ENCODE measurements around the gene ANO7.

ANO7 gene

GRCh38 chr2:241234962-241235740 is 46.7 kb downstream of the ANO7 start:
- DNase-seq: peak in 1 of 42 donors; percentile 29
- intact Hi-C loops (cut with DNase I): no loop called here

- peak in 23 of 42 donors; percentile 25 to 87 (median 62) for DNase-seq
- intact Hi-C loops (cut with DNase I): no loop called here
Measured at GRCh38 chr2:241235859-241236593, 47.5 kb downstream of the ANO7 start.

DNA sequence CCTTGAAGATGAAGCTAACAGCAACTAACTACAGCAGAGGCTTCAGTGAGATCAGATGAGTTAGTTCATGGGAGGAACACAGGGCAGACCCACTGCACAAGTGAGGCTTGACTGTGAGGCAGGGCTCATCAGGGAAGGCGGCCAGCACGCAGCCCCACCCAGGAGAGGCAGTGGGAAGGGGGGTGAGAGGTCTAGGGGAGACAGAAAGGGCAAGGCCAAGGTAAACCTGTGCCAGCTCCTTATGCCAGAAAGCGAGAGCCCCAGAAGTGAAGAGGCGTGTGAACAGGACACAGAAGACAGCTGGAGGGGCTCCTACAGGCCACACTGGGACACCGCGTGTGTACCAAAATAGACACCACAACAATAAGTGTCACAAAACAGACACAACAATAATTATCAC is 48.6 kb downstream of the ANO7 start:
- intact Hi-C loops (cut with DNase I): no loop called here
- peak in 1 of 42 donors; percentile 12 for DNase-seq

DNA sequence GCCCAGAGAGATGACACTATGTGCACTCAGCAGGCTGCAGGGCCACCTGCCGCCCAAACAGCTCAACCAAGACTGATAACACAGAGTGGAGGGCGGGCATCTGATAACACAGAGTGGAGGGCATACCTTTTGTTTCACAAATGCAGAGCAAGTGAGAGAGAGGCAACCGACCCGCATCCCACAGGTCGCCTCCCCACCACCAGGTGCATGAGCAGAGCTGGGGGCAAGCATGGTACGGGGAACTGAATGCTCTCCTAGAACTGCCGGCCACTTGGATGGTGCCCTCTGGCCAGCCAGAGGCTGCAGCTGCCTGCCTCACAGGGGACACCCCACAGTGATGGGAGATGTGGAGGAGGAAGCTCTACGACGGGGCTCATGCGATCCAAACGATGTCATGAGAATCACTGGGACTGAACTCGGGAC is 49.5 kb downstream of the ANO7 start:
- intact Hi-C loops (cut with DNase I): no loop called here
- peak in 3 of 42 donors; percentile 7 to 34 (median 21) for DNase-seq

DNA sequence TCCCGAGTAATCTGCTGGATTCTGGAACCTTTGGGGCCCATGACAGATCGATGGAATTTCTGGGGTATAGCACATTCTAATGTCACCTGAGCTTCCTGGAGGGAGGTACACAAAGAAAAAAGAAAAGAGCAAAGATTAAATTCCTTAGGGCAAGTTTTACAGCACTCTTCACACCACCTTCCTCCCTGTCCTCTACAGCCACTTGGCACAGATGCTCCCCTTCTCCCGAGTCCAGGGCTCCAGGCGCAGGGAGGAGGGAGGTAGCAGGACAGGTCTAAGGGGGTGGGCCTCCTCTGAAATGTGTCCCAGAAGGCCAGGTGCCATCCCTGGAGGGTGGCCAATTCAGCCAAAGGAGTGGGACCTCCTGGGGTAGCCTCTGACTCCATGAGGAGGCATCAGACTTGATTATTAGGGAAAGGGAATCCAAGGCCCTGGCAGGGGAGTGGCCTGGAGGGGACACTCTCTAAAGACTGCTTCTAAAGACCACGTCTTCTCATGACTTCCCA is 50.3 kb downstream of the ANO7 start:
- intact Hi-C loops (cut with DNase I): no loop called here
- DNase-seq: no peak

DNA sequence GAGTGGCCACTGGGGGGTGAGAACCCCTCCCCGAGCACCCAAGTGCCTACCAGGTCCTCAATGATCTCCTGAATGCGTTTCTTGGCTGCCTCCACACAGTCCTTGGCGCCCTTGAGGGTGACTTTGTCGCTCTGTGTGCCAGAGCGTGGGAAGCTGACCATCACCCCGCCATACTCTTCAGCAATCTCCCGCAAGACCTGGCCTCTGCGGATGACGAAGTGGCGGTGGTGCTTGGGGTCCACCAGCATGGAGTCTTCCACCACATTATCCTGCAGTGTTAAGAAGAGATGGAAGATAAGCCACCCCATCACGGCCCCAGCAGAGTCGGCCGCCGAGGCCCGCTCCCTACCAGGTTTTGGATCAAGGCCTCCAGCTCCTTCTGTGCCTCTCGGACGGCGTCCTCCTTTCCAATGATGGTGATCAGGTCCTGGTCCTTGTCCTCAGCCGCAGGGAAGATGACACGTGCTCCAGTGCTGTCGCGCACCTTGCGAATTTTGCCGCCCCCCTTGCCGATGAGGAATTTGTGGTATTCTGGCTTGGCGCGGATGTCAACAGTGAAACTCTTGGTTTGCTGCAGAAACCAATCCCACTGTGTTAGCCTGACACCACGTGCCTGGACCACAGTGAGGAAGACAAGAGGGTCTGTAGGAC is 51.2 kb downstream of the ANO7 start:
- intact Hi-C loops (cut with DNase I): no loop called here
- DNase-seq: peak in 1 of 42 donors; percentile 5

- intact Hi-C loops (cut with DNase I): no loop called here
- peak in 1 of 42 donors; percentile 3 for DNase-seq
Measured at GRCh38 chr2:241240320-241241004, 52.0 kb downstream of the ANO7 start.

DNA sequence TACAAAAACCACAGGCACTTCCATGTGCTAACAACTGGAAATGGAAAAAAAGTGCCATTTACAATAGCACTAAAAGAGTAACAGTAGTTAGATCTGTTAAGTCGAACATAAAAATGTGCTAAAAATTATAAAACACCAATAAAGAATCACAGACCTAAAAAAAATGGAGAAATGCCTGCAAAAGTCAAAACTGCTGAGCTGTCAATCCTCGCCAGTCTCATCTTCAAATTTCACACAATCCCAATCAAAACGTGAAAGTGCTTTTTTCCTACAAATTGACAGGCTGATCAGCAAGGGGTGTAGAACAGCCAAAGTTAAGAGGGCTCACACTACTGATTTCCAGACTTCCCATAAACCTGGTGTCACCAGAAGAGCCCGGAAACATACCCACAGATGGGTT is 53.2 kb downstream of the ANO7 start:
- intact Hi-C loops (cut with DNase I): no loop called here
- no peak for DNase-seq

DNA sequence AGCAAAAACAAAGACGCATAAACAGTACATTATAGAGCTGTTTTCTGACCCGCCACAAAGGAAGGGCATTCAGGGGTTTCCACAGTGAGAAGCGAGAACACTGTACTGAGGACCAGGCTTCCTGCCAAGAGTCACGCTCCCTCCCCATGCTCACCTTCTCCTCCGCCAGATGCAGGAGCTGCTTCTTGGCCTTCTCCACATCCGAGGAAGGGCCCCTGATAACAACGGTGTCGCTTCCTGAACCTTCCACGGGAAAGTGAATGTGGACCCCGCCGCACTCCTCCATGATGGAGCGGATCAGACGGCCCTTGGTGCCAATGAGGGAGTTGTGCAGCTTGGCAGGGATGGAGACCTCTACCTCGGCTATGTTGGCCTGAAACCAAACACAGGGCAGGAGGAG is 53.8 kb downstream of the ANO7 start:
- intact Hi-C loops (cut with DNase I): no loop called here
- no peak for DNase-seq

GRCh38 chr2:241244368-241244767 is 55.9 kb downstream of the ANO7 start:
- intact Hi-C loops (cut with DNase I): no loop called here
- DNase-seq: no peak

GRCh38 chr2:241248289-241248688 is 59.8 kb downstream of the ANO7 start:
- DNase-seq: no peak
- intact Hi-C loops (cut with DNase I): no loop called here

DNA sequence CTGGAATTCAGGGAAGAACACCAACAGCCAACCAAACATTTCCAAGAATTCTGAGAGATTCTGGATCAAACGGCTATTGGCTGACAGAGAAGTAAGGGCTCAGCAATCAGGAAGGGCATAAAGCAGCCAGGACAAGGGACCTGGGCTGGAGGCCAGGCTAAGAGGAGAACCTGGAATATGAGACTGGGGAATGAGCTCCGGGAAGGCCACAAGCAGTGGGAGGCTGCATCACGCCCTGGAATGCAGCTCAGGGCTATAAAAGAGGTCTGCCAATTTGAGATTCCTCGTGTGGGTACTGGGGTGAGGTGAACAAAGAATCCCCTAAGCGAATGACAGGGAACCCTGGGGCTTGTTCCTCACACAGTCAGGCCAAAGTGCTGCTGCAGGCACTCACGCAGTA is 60.4 kb downstream of the ANO7 start:
- intact Hi-C loops (cut with DNase I): no loop called here
- peak in 2 of 42 donors; percentile 44 to 51 for DNase-seq

DNA sequence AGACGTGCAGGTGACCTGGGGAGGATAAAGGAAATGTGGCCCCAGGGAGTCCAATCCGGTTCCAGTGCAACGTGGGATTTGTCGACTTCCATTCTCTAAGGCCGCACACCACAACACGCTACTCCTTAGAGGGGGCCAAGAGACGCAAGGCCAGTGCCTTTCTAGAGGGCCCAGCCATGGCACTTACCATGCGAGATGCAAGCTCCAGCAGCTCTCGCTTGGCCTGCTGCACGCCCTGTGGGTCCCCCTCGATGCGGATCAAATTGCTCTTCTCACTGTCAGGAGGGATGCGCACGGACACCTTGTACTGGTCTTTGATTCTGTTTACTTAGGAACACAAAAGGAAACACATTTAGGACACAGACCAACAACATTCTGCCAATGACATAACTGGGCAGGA is 61.2 kb downstream of the ANO7 start:
- DNase-seq: no peak
- intact Hi-C loops (cut with DNase I): no loop called here

DNA sequence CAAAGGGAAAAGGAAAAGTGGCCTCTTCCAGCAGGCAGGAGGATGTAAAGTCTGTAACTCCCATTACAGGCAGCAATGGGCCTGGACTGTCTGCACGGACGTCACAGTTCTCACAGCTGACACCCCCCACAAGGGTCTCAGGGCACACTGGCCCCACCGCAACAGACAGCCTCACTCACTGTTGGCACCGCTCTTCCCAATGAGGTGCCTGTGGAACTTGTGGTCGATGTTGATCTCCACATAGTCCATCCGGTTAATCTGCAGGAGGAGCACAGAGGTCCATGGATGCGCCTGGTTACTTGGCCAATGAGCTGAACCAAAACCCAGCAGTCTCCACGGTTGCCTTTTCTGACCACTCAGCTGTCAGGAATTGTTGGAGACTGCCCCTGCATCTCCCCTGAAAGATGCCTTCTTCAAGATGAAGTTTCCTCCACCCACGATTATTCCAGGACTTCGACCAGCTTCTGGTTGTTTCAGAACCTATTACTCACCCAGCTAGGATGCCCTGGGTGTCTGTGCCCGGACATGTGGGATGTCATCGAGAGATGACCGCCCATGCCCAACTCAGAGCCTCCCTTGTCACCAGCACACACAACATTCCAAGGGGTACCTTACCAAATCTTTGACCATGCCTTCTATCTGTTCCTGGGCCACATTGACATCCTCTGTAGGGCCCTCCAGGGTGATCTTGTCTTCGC is 64.5 kb downstream of the ANO7 start:
- intact Hi-C loops (cut with DNase I): no loop called here
- DNase-seq: peak in 2 of 42 donors; percentile 8 to 32

GRCh38 chr2:241254904-241255351 is 66.5 kb downstream of the ANO7 start:
- peak in 2 of 42 donors; percentile 8 to 17 for DNase-seq
- intact Hi-C loops (cut with DNase I): no loop called here

GRCh38 chr2:241255542-241256167 is 67.2 kb downstream of the ANO7 start:
- peak in 30 of 42 donors; percentile 9 to 83 (median 46) for DNase-seq
- intact Hi-C loops (cut with DNase I): no loop called here

DNA sequence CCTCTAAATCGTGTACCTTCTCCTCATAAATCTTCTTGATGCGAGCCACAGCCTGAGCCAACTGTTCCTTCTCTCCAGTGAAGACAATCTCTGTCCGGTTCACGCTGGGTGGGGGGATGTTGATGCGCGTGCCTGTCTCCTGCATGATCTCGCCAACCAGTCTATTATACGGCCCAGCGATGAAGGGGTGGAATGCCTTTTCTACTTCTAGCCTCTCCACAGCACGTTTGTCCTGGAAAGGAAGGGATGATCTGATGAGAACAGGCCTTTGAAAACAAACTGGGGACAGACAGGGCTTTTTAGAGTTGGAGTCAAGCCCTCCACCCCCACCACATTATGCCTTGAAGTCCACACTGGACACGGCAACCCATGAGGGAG is 67.7 kb downstream of the ANO7 start:
- intact Hi-C loops (cut with DNase I): no loop called here
- peak in 1 of 42 donors; percentile 11 for DNase-seq

DNA sequence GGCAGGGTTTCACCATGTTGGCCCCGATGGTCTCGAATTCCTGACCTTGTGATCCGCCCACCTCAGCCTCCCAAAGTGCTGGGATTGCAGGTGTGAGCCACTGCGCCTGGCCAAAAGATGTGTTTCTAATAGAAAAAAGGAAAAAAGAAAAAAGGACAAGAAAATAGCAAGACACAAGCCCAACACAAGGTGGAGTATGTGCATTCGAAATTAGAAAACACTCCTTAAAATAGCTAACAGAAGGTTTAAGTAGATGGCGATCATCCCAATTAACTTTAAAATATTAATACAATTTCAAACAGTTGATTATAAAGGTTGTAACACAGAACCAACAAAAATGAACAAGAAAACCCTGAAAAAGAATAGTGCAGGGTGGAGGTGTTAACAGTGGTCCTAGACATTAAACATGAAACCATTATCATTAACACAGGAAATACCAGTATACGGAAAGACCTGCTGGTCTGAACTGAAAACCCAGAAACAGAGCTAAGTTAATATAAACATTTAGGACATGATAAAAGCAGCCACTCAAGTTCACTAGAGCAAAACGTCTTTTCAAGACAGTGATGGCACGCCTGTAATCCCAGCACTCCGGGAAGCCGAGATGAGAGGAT is 69.0 kb downstream of the ANO7 start:
- DNase-seq: peak in 1 of 42 donors; percentile 30
- intact Hi-C loops (cut with DNase I): no loop called here
